Left lobe of liver (tissue), 2 donors: ENCODE results near the gene NXPH2. TPM values are rescaled to one million over a fixed set of nuclear protein-coding genes. Genes with fewer than 3 reads are reported as not detected.
"Not testable (repeated sequence)": the region's sequence is repeated elsewhere in the genome, so short reads cannot be mapped to it uniquely, and the experiment has no call there.

Experiments used
- ATAC-seq: fragments of 200-7000 bp; cut with Tn5 transposase; one replicate; pipeline ENCODE4 v1.9.1; 2020; ENCODE audit warnings: mild to moderate bottlenecking, moderate library complexity
- DNase-seq: peaks from one replicate; pipeline ENCODE4 v3.0.0-alpha.2; 2020; ENCODE audit warnings: low spot score
- total RNA-seq: library from RNA; stranded (reverse); gene quantifications from one replicate; pipeline ENCODE4 v1.2.1, GENCODE V29; 2021
- donor health status: DM: no; HTN: no; CAD: no; lungs with moderate emphysema.
- donor health status: DM: no; HTN: yes; CAD: no.

Gene NXPH2
- total RNA-seq, 1 donor from 2014 or later, result not detected

DNA sequence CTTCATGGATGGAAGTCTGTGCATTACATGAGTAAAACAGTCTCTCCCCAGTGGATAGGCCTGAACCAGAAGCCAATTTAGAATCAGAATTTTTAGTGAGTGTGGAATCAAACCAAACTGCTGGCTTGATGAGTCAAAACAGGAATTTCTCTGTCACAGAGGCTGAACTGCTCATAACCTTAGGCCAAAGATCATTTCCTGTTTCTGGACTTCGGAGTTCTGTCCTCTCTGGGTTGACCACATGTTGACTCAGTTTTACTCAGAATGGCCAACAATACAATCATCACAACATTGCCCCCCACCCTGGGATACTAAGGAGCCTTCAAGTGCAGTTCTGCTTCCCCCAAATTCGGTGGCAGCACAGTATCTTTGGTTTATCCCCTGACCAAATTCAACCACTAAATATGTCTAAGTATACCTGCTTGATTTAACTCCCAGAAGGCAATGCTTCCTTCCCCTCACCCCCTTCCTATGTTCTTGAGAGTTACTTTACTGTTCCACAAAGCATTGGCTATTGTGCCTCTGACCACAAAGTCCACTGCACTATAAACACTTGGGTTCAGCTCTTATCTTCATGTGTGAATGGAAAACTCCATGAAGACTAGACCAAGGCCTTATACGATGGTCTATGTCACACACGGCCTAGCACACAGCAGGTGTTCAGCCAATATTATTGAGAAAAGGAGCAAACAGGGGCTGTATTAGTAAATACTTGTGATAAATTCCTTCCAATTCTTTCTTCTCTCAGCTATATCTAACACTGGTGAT lies 67.8 kb downstream of the NXPH2 start:
- DNase-seq, result no peak

DNA sequence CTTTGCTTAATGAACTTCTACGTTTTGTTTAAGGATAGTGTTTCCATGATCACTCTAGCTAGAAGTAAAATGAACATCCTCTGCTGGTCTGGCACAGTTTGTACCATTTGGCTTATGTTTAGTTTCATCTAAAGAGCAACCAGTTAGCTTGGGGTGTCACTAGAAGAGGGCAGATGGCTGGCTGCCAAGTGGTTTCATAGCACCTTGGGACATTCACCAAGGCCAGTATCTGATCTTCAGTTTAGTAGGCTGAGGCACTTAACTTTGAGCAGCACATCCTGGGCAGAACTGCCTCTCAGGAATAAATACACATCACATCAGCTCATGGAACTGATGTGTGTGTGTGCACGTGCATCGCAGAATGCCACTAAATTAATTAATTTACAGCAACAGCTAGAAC lies 68.4 kb downstream of the NXPH2 start:
- no peak for ATAC-seq
- no peak for DNase-seq

More for the DNA sequence above, 67.8 kb downstream of the NXPH2 start:
- ATAC-seq, result peak; percentile 44

DNA sequence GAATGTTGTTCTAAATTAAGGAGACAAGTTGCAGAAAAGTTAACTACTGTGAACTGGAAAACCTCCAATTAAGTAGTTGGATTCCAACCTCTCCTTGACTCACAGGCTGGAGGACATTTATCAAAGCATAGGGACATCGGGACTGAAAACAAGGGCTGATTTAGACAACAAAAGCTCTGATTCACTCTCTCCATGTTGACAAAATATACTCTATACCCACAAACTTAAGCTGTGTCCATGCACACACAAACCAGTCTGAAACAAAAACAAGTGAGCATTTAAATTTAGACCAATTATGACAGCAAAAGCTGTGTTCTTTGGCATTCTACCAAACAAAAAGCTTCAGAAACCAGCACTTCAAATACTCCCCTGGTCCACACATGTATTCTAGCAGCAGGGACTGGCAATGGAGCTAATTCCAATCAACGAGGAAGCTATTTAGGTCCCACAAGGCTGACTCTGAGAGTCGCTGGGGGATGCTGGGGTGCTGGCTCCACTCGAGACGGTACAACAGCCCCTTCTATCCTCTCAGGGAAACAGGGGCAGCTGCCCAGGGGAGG lies 71.4 kb downstream of the NXPH2 start:
- no peak for ATAC-seq
- no peak for DNase-seq

DNA sequence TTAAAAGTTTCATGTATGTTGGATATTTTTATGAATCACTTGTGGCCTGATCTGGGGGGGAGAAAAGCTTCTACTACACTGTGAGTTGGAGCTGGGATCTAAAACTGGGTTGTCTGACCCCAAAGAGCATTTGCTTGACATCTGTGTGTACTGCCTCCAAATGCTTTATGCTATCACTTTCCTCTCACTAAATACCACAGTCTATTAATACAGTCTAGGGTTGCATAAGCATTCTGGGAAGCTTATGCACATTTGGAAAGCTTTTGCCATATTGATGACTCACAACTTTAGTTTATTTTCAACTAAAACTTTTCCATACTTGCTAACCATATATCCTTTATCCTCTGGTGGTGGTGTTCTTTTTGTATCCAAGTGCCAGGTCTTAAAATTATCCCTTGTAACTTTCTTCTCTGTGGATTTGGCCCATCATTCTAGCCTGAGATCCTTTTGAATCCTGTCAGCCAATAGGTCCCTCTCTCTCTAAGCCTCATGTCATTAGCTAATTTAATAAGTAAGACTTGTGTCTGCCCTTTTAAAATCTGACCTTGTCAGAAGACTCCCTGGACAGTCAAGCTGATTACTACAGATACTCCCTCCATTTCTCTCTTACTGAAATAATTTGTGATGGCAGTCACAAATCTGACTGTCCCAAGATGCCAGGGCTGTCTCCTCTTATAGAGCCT lies 72.7 kb downstream of the NXPH2 start:
- DNase-seq, result no peak

DNA sequence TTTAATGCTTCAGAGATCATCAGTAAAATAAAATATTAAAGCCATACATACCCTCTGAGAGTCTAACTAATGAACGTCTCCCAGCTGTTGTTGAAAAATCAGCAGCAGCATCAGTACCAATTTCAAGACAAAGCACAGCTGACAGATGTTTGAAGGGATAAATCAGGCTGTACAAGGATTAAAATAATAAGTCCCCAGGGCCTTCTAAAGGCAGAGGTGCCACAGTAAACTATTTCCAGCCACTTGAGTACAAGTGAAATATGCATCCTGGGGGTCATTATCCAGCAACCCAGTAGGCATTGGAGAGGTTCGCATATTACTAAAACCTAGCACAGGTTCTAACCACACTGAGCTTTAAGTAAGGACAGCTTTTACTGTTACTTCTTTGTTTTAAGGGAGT lies 76.9 kb downstream of the NXPH2 start:
- ATAC-seq, result no peak

More for the DNA sequence above, 72.7 kb downstream of the NXPH2 start:
- ATAC-seq, result no peak

DNA sequence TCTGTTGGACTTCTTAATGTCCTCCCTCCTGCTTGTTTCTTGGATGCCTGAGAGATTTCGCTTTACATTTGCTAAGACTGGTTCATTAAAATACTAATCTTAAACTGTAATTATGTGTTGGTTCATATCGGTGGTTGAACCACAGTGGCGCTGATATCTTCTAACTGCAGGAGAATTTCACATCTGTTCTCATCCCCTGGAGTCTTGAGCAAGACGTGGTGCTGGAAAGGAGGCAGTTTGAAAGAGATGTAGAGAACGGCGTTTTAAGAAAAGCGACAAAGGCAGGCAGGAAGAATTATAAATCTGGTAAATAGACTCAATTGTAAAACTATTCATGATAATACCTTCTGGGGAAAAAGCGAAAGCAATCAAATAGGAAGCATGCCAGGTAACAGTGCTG lies 79.5 kb downstream of the NXPH2 start:
- ATAC-seq (no peak), DNase-seq (no peak)

More for the DNA sequence above, 76.9 kb downstream of the NXPH2 start:
- DNase-seq, result no peak

DNA sequence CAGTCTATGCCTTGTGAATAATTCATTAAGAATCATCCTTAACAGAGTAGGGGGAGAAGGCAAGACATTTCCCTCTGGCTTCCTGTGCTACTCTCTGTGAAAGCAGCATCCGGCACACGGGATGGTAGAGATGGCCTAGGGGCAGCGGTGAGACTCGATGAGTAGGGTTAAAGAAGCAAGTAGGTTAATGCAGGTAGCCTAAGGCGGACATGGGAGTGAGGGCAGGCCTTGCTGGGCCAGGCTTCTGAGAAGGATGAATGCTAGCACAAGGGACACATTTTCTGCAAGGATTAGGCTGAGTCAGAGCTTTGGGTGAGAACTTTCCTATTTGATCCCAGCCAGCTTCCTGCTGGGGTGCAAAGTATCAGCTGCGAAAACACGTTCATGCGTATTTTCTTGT lies 80.8 kb downstream of the NXPH2 start:
- no peak for DNase-seq

DNA sequence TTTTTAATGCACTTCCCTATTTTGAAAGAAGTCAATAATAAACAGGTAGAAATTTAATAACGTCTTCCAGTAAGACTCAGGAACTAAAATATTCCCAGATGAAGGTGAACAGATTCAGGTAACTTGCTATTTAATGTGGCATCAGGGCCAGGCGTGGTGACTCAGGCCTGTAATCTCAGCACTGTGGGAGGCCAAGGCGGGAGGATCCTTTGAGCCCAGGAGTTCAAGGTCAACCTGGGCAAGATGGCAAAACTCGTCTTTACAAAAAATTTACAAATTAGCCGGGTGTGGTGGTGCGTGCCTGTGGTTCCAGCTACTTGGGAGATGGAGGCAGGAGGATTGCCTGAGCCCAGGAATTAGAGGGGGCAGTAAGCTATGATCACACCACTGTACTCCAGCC lies 81.8 kb downstream of the NXPH2 start:
- ATAC-seq, result no peak
- DNase-seq, result no peak

More for the DNA sequence above, 80.8 kb downstream of the NXPH2 start:
- no peak for ATAC-seq

DNA sequence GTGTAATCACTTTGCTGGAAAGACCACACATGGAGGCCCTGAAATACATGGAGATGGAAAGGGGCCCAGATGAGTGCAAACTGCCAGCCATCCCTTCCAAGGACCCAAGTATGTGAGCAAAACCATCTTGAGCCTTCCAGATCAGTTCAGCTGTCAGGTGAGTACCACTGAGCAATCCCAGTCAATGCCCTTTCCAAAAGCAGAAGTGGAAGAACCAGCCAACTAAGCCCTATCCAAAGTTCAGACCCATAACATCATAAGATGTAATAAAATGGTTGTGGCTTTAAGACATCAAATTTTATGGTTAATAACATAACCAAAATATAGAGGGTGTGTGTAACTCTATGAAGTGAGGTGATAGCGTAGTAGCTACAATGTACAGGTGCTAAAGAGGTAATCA lies 88.5 kb downstream of the NXPH2 start:
- no peak for DNase-seq
- ATAC-seq, result no peak

DNA sequence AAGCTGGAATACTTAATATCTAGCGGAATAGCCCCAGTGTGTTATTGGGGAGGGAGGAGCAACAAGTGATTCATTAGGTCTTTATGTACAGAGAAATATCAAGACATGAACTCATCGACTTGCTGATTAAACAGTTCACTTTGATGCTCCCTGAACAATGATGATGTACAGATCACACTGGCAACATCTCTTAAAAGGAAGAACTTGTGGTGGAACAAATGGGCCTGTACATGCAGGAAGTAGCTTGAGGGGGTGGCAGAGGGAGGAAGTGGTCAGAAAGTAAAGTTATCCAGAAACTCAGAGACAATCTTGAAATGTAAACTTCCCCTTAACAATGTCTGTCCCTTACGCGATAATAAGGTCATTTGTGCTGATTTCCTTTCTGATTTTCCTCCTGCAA lies 90.5 kb downstream of the NXPH2 start:
- DNase-seq, result no peak

DNA sequence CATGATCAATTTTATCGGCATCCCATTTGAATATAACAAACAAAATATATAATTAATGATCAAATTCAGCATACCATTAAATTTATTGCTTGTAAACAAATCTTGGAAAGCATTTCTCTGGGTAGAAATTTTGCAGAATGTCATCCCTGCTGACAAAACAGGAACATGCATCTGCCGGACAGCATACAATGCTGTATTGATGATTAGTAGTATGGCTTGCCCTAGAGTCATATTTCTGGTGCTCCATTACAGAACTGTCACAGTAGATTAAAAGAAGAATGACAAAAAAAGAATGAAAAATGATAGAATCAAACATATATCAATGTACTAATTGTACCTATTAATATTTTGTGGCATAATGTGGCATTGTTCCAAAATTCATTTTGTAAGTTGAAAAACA lies 98.0 kb downstream of the NXPH2 start:
- no peak for DNase-seq
- ATAC-seq, result no peak

More for the DNA sequence above, 90.5 kb downstream of the NXPH2 start:
- no peak for ATAC-seq

DNA sequence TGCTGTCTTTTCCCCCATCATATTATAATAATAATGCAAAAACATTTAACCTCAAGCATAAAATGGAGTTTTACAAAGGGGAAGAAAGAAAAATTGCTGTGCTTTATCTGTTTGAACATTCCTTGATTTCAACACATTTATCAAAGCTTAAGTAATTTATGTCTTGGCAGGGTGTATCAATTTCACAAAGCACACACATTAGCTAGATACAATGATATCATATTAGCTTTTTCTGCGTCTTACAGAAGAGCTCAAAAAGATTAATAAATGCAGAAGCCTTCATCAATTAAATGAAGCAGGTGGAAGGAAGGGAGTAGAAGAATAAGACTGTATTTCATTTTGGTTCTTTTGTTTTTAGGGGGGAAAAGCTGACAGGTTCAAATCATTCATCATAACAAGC lies 103.0 kb downstream of the NXPH2 start:
- no peak for DNase-seq
- peak; percentile 64 for ATAC-seq

DNA sequence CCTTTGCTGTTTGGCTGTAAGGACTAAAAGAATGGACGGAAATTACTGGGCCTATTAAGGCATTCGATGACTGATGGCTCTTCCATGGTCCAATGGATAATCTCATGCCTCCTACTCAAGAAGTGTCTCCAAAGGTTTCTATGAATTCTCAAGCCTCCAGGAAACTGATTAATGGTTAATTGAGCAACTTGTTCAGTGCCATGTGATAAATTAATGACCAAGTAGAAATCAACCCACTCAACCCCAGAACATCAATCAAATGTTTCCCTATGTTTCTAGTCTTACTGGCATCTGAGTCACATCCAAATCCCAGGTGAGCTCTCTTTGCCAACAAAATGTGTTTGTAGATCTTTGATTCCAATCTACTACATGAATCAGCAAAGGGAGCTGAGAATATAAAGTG lies 103.6 kb downstream of the NXPH2 start:
- DNase-seq (no peak), ATAC-seq (no peak)

DNA sequence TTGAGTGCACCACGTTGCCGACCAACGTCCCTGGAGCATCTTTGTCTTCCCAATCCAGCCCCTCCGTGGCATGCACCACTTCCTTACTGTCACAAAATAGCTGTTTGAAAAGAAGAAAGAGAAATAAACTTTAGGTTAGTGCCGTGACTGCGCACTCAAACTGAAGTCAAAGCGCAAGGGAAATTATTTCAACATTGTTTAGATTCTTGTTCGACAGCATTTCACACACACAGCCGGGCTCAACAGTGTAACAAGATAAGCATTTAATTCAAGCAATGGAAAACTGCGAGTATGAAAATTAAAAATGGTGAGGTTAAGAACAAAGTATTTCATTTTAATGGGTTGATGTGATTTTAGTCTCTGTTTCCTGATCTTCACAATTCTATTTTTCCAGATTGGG lies 108.6 kb downstream of the NXPH2 start:
- no peak for ATAC-seq
- DNase-seq, result no peak

DNA sequence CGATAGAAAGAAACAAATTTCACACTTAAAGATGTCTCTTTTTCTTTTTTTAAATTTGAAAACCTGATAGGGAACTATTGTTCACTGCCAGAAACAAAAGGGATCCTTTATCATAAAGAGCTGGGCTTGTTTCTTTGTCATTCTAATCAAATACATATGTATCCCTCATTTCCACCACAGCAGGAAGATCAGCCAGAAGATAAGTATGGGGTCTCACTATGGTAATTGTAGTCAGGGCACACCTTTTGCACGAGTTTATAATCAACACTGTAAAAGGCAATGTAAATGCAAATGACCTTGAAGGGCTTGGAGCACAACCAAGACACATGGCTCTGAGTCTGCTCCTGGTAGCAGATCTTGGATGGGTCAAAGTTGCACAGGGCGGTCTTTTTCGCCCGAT lies 109.5 kb downstream of the NXPH2 start:
- no peak for DNase-seq
- ATAC-seq, result no peak

DNA sequence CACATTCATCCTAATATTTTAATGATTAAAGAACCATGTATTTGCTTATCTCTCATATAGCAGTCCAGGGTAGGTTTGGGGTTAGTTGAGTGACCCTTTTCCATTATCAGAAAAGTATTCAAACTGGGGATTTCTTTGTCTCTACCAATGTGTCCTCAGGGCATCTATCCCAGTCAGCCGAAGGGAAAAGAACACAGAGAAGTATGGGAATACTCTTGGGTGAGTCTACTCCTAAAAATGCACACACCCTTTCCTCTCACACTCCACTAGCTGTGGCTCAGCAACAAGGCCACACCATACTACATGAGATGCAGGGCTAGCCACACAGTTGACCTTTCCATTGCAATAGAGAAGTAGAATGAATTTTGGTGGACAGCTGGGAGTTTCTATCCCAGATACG lies 114.3 kb downstream of the NXPH2 start:
- DNase-seq (no peak), ATAC-seq (no peak)

DNA sequence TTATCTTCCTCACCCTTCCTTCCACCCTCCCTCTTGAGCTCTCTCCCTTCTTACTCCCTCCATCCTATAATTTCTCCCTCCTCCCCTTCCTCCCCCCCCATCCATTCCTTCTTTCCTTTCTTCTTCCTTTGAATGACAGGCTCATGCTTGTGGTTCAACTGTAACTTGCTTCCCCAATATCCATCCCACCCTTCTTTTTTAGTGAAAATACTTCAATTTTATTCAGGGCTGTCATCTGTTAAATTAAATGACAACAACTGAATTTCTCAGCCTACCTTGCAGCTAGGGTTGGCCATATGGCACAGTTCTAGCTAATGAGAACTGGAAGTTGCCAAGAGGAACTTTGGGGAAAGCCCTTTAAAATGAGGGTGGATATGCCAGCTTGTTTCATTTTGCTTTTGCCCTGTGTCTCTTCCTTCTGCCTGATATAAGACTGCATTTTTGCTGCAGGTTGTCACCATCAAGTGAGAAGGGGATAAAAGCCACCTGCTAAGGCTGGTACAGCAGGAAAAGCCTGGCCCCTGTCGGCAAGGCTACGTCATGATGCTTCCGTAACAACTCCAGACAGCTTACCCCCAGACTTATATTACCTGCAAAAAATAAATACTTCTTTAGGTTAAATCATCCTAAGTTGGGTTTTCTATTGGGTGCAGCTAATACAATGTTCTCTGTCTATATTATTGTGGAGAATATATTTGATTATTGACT lies 121.8 kb downstream of the NXPH2 start:
- DNase-seq, result no peak
- no peak for ATAC-seq

DNA sequence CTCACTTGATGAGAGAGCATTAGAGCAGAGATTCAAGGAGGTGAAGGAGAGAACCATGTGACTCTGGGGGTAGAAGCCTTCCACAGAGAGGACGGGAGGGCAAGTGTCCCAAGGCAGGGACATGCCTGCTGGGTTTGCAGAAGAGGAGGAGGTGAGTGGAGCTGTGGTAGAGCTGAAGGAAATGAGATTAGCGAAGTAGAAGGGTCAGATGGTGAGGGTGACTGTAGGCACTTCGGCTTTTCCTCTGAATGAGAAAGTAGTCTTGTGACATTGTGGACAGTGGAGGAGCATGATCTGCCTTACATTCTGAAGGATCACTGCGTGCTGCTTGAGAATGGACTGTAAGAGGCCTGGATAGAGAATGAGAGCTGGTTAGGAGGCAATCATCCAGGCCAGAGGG lies 126.0 kb downstream of the NXPH2 start:
- ATAC-seq, result no peak
- no peak for DNase-seq

DNA sequence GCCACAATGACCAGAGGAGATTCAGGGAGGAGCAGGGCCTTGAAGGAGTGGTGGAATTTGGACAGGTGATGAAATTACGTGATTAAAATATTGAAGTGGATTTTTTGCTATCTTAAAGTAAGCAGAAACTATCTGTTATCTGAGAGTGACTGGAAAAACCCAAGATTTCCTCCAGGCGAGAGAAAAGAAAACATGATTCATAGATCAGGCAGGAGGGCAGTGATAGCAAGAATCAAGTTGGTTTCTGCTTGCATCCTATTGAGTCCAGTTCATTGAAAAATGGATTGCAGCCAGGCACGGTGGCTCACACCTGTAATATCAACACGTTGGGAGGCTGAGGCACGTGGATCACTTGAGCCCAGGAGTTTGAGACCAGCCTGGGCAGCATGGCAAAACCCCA lies 127.8 kb downstream of the NXPH2 start:
- ATAC-seq, result no peak
- DNase-seq, result no peak

DNA sequence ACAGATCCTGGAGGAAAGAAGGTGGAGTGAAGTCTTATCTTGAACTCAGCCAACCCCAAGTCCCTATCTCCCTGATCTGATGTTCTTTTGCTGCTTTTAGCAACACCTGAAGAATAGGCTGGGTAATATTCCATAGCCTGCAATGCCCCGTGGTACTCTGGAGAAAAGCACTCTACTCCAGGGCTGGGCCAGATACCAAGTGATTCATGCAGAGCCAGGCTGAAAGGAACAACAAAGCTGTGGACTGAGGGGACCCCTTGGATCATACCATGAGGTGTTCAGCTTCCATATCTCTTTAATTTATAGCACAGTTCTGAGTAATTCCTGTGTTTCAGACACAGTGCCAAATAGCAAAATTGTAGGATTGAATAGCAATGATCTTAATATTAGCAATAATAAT lies 130.6 kb downstream of the NXPH2 start:
- DNase-seq (no peak), ATAC-seq (no peak)

DNA sequence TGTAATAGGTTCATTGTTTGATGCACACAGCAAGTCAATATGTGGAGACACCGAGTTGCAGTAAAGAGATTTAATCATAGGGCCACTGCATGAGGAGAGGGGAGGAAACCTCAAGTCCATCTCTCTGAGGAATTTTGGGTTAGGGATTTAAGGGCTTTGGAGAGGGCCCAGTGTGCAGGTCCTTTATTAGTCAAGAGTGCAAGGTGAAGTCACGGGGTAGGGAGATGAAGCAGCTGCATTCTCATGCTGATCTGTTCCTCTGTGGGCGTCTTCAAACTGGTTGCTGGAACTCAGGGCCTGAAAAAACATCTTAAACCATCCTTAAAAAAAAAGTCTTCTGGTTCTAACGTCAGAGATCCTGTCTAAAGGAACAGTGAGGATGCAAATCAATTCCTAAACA lies 131.6 kb downstream of the NXPH2 start:
- ATAC-seq (no peak), DNase-seq (no peak)

DNA sequence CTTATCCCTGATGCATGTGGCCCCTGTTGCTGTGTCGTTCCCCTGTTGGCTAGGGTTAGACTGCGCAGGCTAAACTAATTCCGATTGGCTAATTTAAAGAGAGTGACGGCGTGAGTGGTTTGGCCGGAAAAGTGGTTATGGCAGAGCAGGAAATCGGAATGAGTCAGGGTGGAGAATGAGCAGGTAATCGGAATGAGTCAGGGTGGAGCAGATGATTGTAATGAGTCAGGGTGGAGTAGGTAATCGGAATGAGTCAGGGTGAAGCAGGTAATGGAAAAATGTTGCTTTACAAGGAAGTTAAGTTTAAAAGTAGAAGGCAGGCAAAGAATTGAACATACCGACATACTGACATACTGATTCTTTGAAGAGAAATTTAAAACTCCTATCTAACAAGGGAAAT lies 135.4 kb downstream of the NXPH2 start:
- not testable (repeated sequence) for DNase-seq, ATAC-seq
